NCI-H2227 (cell line): ENCODE results near the gene PSMD13.
"Not testable (repeated sequence)": the region's sequence is repeated elsewhere in the genome, so short reads cannot be mapped to it uniquely, and the experiment has no call there.

ENCODE experiments used
- DNase-seq: peaks from one replicate; lab custom pipeline; 2025; ENCODE audit not compliant: unreplicated experiment; lab: John Stamatoyannopoulos, UW

The PSMD13 gene

DNA sequence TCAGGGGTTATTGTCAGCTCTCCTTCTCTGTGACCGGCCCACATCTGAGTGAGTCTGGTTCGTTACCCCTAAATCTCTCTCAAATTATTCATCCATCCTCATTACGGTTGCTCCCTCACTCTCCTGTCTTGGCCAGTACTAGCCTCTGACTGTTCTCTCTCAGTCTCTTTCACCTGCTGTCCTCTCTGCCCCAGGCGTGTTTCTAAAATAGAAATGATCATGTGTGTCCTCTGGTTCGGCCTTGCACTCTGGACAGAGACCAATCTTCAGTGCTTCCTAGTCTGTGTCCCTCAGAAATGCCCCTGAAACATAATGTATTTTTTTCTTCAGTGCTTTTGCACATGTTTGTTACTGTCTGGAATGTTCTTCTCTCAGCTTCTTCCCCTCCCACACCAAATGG lies 4.9 kb downstream of the PSMD13 start:
- DNase-seq = no peak

DNA sequence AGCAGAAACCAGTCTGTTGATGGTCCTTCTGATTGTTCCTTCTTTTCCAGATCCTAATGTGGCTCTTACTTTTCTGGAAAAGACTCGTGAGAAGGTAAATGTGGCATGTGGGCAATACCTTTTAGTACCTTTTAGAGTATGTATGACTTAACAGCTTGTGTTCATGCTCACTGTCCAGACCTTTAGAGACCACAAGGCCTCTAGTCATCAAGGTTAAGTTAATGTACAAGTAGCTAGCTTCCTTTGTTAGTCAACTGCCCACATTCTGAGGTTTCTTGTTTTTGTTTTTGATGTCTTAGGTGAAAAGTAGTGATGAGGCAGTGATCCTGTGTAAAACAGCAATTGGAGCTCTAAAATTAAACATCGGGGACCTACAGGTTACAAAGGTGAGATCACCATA lies 7.6 kb downstream of the PSMD13 start:
- no peak for DNase-seq

DNA sequence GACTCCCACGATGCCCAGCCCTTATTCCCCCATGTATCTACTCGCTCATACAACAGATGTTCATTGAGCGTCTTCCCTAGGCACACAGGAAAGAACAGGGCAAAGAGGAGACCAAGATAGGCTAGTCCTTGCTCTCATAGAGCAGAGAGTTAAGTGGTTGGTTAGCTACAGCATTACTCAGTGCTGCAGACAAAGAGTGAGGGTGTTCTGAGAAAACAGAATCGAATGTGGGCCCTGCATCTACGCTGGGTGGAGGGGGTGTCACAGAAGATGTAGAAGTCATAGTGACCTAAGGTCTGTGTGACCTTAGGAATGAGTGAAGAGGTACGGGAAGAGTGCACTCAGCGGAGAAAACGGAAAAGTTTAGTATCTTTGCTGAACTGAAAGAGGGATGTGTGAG lies 12.3 kb downstream of the PSMD13 start:
- no peak for DNase-seq

DNA sequence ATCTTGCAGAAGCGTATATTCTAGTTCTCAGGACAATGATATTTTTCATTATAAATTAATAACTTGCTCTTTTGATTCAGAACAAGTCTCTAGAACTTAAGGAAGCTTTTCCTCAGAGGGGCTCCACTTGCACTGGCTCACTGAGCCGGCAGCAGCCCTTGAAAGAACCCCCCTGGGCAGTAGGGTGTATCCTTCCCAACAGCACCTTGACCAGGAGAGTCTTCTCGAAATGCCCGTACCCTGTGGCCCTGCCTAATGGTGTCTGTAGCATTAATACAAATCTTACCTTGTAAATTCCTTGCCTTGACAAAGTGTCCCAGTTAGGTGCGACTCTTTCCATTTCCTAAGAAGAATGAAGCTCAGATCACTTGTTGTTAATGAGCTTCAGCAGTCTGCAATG lies 13.5 kb downstream of the PSMD13 start:
- no peak for DNase-seq

DNA sequence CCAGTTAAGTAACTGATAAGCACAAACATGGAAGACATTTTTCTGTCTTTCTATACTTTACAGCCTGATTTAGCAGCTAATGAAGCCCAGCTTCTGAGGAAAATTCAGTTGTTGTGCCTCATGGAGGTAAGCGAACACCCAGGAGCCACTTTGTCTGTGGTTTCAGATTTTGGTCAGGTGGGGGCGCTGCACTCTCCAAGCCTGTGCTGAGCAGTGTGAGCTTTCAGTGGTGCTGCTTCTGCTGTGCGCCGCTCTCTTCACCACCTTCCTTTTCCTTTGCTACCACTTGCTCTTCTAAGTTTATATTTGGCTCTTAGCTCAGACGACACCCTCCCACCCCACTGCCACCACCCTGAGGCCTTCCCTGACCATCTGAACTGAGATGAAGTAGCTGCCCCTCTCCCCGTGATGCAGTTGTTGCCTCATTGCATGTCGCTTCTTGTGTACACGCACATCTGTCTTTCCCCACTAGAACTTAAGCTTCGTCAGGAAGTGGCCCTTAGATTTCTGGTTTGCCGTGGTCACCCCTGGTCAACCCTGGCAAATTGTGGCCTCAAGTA lies 14.0 kb downstream of the PSMD13 start:
- DNase-seq = peak; percentile 75

DNA sequence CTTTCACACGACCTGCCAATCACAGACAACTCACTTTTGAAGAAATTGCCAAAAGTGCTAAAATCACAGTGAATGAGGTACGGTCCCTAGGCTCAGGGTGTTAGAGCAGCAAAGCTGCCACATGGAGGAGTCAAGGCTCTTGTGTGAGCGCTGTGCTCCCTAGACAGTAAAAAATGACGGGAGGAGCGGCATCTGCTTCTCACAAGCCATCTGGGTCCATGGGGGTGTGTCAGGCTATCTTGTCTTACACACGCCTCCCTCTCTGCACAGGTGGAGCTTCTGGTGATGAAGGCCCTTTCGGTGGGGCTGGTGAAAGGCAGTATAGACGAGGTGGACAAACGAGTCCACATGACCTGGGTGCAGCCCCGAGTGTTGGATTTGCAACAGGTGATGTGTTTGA lies 14.8 kb downstream of the PSMD13 start:
- peak; percentile 15 for DNase-seq

DNA sequence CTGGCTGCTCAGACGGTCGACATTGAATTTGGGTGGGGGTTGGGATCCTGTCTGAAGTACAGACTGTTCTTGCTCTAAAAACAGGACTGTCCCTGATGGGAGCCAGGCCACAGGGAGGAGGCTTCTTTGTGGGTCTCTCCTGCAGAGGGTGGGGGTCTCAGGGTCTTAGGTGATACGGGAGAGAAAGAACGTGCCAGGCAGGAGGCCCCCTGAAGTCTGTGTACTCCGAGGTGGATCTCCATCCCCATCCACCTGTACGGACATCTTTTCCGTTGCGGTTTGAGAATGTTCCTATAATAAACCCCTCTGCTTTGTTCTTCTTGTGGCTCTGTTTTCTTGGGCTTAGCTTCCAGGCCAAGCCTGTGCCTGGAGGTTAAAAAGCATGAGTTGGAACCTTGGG lies 15.9 kb downstream of the PSMD13 start:
- DNase-seq = no peak

DNA sequence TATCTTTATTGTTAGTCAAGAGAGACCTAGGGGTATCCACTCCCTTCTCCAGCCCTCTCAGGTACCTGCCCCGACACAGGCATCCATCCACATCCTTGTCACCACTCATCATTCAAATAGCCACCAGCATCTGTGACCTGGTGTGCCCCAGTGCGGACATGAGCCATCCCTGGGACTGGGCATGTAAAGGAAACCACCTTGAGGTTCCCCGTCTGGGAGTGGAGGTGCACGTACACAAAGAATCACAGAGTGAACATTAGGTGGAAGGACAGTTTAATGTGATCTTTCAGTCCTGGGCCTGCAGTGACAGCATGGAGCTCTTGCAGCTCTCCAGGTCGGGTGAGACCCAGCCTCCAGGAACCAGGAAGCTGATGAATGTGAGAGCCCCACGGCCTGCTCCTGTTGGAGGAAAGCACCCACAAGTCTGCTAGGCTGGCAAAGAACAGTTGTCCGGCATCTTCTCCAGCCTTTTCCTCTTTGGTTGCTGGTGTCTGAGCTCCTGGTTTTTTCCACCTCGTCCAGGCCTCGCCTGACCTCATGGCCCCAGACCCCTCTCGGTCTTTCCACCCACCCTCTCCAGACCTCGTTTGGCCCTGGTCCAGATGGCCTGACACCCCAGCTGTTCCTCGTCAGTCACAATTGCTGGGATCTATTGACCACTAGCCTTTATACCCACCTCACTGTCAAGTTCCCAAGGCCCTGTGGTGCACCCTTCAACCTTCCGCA lies 16.5 kb downstream of the PSMD13 start:
- DNase-seq = no peak

DNA sequence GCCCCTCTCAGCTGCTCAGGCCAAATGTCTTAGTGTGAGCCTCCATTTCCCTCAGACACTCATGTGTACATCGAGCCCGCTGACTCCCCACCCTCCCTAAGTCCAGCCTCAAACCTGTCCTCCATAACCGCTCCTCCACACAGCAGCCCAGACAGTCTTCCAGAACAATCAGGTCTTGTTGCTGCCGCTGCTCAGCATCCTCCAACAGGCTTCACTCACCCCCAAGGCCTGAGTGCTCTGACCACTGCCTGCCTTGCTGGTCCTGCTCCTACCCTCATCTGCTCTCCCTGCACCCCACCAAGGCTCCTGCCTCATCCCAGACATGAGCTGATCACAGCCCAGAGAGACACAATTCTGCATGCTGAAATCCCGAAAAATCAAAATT lies 17.1 kb downstream of the PSMD13 start:
- DNase-seq = no peak

DNA sequence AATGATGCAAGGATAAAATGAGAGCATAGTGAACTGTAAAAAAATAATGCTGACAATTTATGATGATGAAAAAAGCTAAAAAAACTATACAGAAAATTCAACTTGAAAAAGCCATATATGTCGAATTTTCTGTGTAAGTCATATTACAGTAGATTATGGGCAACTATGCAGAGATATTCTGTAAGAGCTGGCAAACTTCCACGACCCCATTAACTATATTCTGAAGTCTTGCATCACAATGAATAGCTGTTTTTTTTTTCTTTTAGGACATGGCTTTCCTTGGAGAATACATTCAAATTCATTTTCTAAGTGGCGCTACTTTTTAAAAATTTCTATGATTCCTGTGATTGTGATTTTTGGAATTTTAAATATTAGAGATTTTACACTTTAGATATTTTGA lies 18.4 kb downstream of the PSMD13 start:
- no peak for DNase-seq

DNA sequence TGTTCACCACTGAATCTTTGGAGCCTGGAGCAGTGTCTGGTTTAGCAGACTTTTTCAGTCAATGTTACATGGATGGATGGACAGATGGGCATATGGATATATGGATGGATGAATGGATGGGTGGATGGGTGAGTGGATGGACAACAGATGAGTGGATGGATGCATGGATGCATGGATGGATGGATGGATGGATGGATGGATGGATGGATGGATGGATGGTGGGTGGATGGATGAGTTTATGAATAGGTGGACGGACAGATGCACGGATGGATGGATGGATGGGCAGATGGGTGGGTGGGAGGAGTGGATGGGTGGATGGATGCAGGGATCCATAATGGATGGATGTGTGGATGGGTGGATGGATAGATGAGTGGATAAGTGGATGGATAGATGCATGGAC lies 19.0 kb downstream of the PSMD13 start:
- no peak for DNase-seq

DNA sequence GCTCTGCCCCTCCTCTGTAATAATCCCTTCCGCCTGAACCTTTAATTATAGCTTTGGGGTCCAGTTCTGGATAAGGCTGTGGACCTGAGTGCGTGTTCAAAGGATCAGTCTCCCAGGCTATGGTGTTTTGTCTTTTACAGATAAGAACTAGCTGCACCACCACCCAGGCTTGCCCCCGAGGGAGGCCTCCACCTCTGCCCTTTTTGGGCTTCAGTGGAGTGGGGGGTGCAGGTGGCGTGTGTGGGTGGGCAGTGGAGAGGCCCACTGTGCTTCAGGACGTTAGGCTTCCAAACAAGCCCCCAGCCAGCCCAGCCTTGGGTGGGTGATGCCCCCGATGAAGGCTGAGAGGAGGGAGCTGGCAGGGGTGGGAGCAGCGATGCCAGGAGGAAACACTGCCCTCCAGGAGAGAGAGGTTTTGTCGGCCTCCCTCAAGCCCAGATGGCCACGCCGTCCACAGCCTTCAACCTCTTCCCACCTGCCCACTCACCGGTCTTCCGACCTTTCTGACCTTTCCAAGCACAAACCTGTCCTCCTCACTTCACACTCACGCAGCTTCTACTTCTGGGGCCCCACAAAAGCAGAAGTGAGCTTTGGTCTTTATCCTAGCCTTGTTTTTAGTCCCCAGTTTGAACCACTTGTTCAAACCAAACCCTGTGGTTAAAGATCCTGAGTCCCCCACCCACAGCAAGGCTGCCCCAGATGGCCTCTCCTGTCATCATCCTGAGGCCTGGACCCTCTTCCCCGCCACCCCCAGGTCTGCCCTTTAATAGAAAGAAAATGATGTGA lies 20.4 kb downstream of the PSMD13 start:
- no peak for DNase-seq

DNA sequence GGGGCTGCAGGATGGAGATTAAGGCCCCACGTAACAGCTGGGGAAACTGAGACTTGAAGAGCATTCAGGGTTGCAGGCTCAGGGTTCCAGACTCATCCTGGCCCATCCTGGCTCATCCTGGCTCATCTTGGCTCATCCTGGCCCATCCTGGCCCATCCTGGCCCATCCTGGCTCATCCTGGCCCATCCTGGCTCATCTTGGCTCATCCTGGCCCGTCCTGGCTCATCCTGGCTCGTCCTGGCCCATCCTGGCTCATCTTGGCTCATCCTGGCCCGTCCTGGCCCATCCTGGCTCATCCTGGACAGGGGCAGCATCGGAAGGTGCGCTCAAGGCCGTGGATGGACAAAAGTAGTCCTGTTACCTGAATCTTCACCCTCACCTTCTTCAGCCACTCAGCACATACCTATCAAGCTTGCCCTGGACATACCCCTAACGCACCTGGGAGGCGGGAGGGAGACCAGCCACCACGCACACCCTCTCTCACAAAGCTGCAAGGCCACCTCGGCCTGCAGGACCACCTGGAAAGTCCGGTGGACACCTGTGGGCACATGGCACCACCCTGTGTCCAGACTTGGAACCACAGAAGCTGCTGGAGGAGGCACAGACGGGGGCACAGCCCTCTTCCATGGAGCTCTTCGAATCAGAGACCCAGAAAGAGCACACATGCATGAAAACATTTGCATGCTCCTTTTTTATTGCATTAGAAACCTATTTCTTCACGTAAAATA lies 21.2 kb downstream of the PSMD13 start:
- DNase-seq = no peak

DNA sequence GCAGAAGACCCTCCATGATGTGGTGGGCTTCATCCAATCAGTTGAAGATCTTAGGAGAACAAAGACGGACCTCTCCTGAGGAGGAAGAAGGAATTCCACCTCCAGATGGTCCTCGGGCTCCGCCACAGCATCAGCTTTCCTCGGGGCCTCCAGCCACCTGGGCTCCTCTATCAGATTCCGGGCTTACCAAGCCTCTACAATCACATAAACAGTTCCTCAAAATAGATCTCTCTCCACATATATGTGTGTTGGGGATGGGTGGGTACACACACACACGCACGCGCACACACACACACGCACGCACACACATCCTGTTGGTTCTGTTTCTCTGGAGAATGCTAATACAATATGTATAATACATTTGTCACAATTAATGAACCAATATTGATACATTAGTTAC lies 22.6 kb downstream of the PSMD13 start:
- no peak for DNase-seq

DNA sequence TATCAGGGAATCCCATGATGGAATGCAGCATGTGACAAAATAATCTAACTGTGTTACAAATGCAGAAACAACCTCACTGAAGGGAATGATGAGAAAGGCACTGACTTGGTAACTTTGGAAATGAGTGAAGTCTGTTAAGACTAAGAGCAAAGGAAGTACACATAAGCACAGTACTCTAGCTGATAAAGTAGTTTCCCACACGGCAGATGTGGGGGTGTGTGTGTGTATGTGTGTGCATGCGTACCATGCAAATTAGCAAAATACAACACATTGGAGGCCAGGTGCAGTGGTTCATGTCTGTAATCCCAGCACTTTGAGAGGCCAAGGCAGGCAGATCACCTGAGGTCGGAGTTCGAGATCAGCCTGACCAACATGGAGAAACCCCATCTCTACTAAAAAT lies 24.8 kb downstream of the PSMD13 start:
- DNase-seq = no peak

DNA sequence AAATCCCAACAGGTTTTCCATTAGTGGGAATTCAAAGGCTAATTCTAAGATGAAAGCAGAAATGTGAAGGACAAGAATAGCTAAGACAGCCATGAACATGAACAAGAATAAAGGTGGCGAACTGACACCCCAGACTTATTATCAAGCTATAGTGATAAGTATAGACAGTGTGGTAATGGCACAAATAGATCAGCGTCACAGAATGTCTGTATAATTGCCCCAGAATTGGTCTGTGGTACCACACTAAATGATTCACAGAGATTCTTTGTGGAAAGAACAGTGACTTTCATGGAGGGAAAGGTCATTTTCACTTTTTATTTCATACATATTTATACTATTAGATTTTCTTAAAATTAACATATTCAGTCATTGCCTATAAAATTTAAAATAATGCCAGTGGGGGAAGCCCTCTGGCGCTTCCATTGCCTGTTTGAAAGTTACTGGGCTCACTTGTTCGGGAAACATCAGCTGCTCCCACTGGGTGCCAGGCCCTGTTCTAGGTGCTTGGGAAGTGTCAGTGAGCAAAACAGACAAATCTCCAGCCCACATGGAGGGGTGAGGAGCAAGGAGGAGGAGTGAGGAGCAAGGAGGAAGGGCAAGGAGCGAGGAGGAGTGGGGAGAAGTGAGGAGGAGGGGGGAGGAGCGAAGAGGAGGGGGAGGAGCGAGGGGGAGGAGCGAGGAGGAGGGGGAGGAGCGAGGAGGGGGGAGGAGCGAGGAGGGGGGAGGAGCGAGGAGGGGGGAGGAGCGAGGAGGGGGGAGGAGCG lies 30.1 kb downstream of the PSMD13 start:
- DNase-seq = no peak

DNA sequence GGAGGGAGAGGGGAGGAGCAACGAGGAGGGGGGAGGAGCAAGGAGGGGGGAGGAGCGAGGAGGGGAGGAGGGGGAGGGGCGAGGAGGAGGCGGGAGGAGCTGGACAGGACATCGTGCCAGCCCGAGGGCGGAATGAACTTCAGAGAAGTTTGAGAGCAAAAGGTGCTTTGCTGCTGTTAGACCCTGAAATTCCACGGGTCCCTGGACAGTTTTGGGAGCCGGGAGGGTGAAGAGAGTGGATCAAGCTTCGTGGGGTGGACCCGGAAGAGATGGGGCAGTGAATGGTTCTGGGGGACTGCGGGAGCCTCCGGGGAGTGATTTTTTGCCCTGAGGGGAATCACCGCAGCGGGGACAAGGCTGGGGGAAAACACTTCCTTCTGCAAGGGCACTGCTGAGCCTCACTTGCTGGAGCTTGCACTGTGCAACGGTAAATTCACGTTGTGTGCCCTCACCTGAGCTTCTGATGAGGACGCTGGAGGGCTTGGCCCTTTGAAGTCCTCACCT lies 30.8 kb downstream of the PSMD13 start:
- DNase-seq = peak; percentile 22

DNA sequence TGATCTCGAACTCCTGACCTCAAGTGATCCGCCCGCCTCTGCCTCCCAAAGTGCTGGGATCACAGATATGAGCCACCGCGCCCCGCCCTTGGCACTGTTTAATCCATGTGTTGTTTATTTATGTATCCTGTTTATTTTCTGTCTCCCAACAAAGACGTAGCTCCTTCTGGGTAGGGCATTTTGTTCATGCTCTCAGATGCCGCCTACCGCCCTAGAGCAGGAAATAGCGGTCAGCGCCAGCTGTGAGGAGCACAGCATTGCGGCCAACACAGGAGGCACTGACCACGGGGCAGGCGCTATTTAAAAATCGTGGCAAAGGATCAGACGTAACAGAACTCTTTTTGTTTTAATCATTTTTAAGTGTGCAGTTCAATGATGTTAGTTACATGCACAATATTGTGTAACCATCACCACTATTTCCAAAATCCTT lies 32.0 kb downstream of the PSMD13 start:
- not testable (repeated sequence) for DNase-seq

DNA sequence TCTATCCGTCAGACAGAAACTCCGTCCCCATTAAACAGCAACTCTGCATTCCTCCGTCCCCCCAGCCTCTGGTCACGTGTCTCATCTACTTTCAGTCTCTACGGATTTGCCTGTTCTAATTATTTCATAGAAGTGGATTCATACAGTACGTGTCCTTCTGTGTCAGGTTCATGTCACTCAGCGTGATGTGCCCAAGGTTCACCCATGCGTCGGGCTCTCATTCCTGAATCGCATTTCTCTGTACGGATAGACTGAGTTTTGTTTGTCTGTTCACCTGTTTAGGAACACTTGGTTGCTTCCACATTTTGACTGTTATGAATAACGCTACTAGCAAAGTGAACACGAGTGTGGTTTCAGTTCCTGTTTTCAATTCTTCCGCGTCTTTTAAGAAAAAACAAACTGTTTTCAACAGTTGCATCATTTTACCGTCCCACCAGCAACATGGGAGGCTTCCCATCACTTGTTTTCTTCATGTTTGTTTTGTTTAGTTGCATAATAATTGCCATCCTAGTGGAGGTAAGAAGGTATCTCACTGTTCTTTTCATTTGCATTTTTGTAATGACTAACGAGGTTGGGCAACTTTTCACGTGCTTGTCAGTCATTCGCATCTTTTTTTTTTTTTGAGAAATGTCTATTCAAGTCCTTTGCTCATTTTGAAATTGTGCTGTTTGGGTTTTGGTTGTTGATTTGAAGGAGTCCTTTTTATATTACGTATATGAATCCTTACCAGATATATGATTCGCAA lies 32.5 kb downstream of the PSMD13 start:
- DNase-seq = no peak
